BLaER1 (cell line): Measurements from ENCODE around the gene ANLN.

Experiments used
- H3K27ac ChIP-seq: shearing (Covaris generic); formaldehyde crosslinking; 2 replicates; pipeline ENCODE4 v1.8.1; 2022
- H3K27me3 ChIP-seq: shearing (Covaris generic); formaldehyde crosslinking; 2 replicates; pipeline ENCODE4 v1.8.1; 2022
- H3K36me3 ChIP-seq: shearing (Covaris generic); formaldehyde crosslinking; 2 replicates; pipeline ENCODE4 v1.8.1; 2022
- H3K4me1 ChIP-seq: shearing (Covaris generic); formaldehyde crosslinking; 2 replicates; pipeline ENCODE4 v1.8.1; 2022
- H3K4me2 ChIP-seq: shearing (Covaris generic); formaldehyde crosslinking; 2 replicates; pipeline ENCODE4 v1.8.1; 2022
- H3K4me3 ChIP-seq: shearing (Covaris generic); formaldehyde crosslinking; 2 replicates; pipeline ENCODE4 v1.8.1; 2022
- H3K9ac ChIP-seq: shearing (Covaris generic); formaldehyde crosslinking; 2 replicates; pipeline ENCODE4 v1.8.1; 2022
- H3K9me3 ChIP-seq: shearing (Covaris generic); formaldehyde crosslinking; 2 replicates; pipeline ENCODE4 v1.8.1; 2022
- H4K20me1 ChIP-seq: shearing (Covaris generic); formaldehyde crosslinking; 2 replicates; pipeline ENCODE4 v1.8.1; 2022
- Cebpa-rat ChIP-seq: shearing (Covaris generic); IDR thresholded peaks from 2 replicates; pipeline ENCODE4 v1.8.1; 2022

ANLN gene

GRCh38 chr7:36358589-36358988 lies 31.1 kb upstream of the ANLN start:
- Histone ChIP-seq H3K4me1 (no peaks in the 10 kb centered on the region), H3K9ac (no peak overlapping the region), H3K27ac (no peak overlapping the region), H3K36me3 (no peaks in the 10 kb centered on the region), H3K27me3 (no peaks in the 10 kb centered on the region), H3K4me3 (no peak overlapping the region), H4K20me1 (no peaks in the 10 kb centered on the region), H3K9me3 (no peaks in the 10 kb centered on the region), H3K4me2 (no peak overlapping the region)
- TF ChIP-seq Cebpa-rat, result no peak

- no peak overlapping the region for H3K4me2 ChIP-seq
Observed at GRCh38 chr7:36360244-36360643, 29.4 kb upstream of the ANLN start.

GRCh38 chr7:36361227-36361626 lies 28.4 kb upstream of the ANLN start:
- H3K9me3 ChIP-seq, result no peaks in the 10 kb centered on the region
- no peak overlapping the region for H3K27ac ChIP-seq
- H3K4me2 ChIP-seq, result no peak overlapping the region
- TF ChIP-seq Cebpa-rat, result no peak
- H3K9ac ChIP-seq, result no peak overlapping the region
- no peaks in the 10 kb centered on the region; the same call in 1 of the 2 replicates for H3K4me1 ChIP-seq
- H3K27me3 ChIP-seq, result peaks cover 4% of the 10 kb centered on the region; the same call in 1 of the 2 replicates
- no peak overlapping the region for H3K4me3 ChIP-seq
- no peaks in the 10 kb centered on the region for H4K20me1 ChIP-seq
- H3K36me3 ChIP-seq, result no peaks in the 10 kb centered on the region

More at GRCh38 chr7:36360244-36360643, 29.4 kb upstream of the ANLN start:
- Histone ChIP-seq H3K36me3 (no peaks in the 10 kb centered on the region), H3K27me3 (no peaks in the 10 kb centered on the region; the same call in 1 of the 2 replicates), H3K4me3 (no peak overlapping the region), H4K20me1 (no peaks in the 10 kb centered on the region), H3K27ac (no peak overlapping the region), H3K4me1 (no peaks in the 10 kb centered on the region), H3K9ac (no peak overlapping the region), H3K9me3 (no peaks in the 10 kb centered on the region)
- TF ChIP-seq Cebpa-rat, result no peak

GRCh38 chr7:36363515-36363914 lies 26.1 kb upstream of the ANLN start:
- no peaks in the 10 kb centered on the region for H4K20me1 ChIP-seq
- H3K27me3 ChIP-seq, result peaks cover 11% of the 10 kb centered on the region; the same call in 1 of the 2 replicates
- no peak overlapping the region for H3K27ac ChIP-seq
- H3K36me3 ChIP-seq, result no peaks in the 10 kb centered on the region
- H3K4me1 ChIP-seq, result peaks cover 6% of the 10 kb centered on the region
- no peak overlapping the region for H3K4me3 ChIP-seq
- H3K9me3 ChIP-seq, result no peaks in the 10 kb centered on the region
- no peak overlapping the region for H3K4me2 ChIP-seq
- H3K9ac ChIP-seq, result no peak overlapping the region
- no peak for TF ChIP-seq Cebpa-rat

DNA sequence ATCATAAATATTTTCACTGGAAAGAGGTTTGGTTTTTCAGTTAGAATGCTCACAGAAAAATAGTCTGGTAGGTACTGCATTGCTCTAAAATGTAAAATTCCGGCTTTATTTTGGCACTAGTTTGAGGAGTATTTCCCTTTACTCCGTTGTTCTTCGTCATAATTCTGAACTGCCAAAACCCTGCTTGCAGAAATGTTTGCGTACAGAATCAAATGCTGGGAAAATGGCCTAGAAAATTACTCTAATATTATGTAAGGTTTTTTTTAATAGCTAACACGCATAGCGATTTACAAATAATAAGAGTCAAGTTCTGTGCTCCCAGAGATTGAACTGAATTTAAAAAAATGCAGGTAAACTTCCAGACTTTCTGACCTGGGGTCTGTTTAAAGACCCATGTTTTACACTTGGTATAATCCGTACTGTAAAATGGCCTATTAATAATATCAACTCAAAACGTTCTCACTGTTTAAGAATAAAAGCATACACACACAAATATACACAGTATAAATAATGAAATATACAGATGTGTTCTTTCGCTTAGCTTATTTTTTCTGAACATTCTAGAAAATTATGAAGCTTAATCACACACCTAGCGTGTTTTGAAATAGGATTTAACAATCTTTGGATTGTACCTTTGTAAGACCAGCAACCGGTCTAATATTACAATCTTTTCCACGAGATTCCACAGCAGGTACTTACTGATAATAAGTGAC lies 23.5 kb upstream of the ANLN start:
- Histone ChIP-seq H4K20me1 (no peaks in the 10 kb centered on the region), H3K4me2 (peak overlapping the region; percentile 97), H3K27ac (no peak overlapping the region), H3K9me3 (no peaks in the 10 kb centered on the region), H3K4me3 (peak overlapping the region; percentile 78), H3K4me1 (peaks cover 6% of the 10 kb centered on the region), H3K36me3 (no peaks in the 10 kb centered on the region), H3K27me3 (peaks cover 11% of the 10 kb centered on the region; the same call in 1 of the 2 replicates), H3K9ac (peak overlapping the region; percentile 67)
- TF ChIP-seq Cebpa-rat, result no peak

DNA sequence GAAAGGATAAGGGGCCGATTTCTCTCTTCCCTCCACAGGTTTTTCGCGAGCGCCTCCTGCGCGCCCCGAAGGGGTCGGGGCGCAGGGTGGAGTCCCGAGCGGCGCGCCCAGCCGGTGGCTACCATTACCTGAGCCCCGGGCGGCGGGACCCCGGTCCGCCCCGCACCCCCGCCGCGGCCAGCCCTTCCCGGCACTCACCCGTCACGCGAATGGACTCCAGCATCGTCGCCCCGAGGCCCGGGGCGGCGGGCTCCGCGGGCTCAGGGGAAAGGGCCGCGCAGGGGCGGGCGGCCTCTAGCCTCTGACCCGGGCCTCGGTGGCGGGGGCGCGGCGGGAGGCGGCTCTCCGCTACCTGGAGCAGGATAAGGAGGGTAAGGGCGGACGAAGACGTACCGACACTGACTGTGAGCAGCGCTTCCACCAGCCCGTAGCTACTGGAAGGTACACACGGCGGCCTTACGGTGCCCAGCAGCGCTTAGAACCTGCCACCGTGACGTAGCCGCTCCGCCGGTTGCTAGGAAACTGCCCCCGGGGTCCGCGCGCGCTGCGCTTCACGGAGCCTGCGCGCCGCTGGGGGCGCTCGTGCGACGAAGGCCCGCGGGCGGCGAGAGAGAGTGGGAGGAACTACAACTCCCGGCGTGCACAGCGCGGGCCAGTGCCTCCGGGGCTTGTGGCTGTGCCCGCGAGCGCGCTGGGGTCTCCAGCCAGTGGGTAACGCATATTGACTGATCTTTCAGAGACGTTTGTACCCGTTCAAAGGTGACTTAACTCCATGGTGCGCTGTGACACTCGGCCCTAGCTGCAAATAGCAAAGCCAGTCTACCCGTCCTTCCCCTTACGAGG lies 22.7 kb upstream of the ANLN start:
- Histone ChIP-seq H3K9me3 (no peaks in the 10 kb centered on the region), H3K4me1 (peaks cover 6% of the 10 kb centered on the region), H3K27me3 (peaks cover 11% of the 10 kb centered on the region; the same call in 1 of the 2 replicates), H3K4me3 (peak overlapping the region; percentile 78), H3K9ac (peak overlapping the region; percentile 67), H4K20me1 (no peaks in the 10 kb centered on the region), H3K27ac (peak overlapping the region; percentile 13; the same call in 1 of the 2 replicates), H3K36me3 (no peaks in the 10 kb centered on the region), H3K4me2 (peak overlapping the region; percentile 97)
- no peak for TF ChIP-seq Cebpa-rat

DNA sequence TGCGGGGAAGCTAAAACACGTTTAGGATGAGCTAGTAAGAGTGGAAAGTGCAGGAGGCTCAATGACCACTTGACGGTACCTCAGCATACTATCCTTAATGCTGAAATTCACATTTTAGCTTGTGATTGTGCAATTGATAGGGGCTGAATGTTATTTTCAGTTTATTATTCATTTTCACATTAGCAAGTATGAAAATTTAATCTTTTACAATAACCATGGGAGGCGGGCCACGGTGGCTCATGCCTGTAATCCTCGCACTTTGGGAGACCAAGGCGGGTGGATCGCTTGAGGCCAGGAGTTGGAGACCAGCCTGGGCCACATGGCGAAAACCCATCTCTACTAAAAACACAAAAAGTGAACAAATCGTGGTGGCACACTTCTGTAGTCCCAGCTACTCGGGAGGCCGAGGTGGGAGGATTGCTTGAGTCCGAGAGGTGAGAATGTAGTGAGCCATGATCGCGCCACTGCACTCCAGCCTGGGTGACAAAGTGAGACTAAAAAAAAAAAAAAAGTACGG lies 22.0 kb upstream of the ANLN start:
- Histone ChIP-seq H3K4me2 (peak overlapping the region; percentile 97), H3K27ac (no peak overlapping the region), H3K9ac (peak overlapping the region; percentile 66), H4K20me1 (no peaks in the 10 kb centered on the region), H3K4me1 (peaks cover 6% of the 10 kb centered on the region), H3K27me3 (peaks cover 11% of the 10 kb centered on the region; the same call in 1 of the 2 replicates), H3K9me3 (no peaks in the 10 kb centered on the region), H3K36me3 (no peaks in the 10 kb centered on the region), H3K4me3 (peak overlapping the region; percentile 78)
- no peak for TF ChIP-seq Cebpa-rat

DNA sequence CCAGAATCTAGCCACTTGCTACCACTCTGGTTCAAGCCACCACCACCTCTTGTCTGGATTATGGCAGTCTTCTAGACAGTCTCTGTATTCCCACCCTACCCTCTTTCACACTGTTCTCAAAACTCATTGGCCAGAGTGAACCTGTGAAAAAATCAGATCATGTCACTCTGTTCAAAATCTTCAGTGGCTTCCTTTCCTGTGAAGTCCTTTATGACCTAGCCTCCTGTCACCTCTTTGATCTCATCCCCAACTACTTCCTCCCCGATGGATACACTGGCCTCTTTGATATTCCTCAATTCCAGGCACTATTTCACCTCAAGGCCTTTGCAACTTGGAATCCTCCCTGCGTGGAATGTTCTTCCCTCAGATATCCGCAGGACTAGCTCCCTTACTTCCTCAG lies 21.2 kb upstream of the ANLN start:
- TF ChIP-seq Cebpa-rat, result no peak
- no peak overlapping the region for H3K27ac ChIP-seq
- H3K27me3 ChIP-seq, result peaks cover 11% of the 10 kb centered on the region; the same call in 1 of the 2 replicates

GRCh38 chr7:36369171-36369570 lies 20.5 kb upstream of the ANLN start:
- H3K4me1 ChIP-seq, result peaks cover 6% of the 10 kb centered on the region
- no peak overlapping the region for H3K9ac ChIP-seq
- peaks cover 11% of the 10 kb centered on the region; the same call in 1 of the 2 replicates for H3K27me3 ChIP-seq
- H4K20me1 ChIP-seq, result no peaks in the 10 kb centered on the region
- H3K4me2 ChIP-seq, result no peak overlapping the region
- H3K36me3 ChIP-seq, result no peaks in the 10 kb centered on the region
- TF ChIP-seq Cebpa-rat, result no peak
- H3K4me3 ChIP-seq, result no peak overlapping the region
- no peak overlapping the region for H3K27ac ChIP-seq
- no peaks in the 10 kb centered on the region for H3K9me3 ChIP-seq

More for the DNA sequence above, 21.2 kb upstream of the ANLN start:
- Histone ChIP-seq H3K9ac (no peak overlapping the region), H3K9me3 (no peaks in the 10 kb centered on the region), H3K4me2 (no peak overlapping the region), H3K4me1 (peaks cover 6% of the 10 kb centered on the region), H3K36me3 (no peaks in the 10 kb centered on the region), H4K20me1 (no peaks in the 10 kb centered on the region), H3K4me3 (no peak overlapping the region)

DNA sequence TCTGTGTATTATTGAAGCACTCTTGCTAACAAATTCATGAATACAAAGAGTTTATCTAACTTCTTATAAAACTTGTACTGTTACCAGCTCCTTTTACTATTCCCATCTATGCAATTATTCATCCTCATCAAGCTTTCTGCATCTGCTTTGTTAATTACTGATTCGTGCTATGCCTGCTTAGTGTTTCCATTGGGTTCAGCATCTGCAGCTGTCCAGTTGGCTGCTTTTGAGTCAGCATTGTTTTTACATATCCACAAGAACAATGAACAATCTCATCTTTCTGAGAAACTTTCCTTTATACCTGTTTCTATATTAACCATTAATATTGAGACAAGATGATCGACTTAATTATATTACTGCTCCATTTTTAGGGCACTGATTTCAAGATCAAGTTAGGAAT lies 19.6 kb upstream of the ANLN start:
- H3K9me3 ChIP-seq, result no peaks in the 10 kb centered on the region
- H3K36me3 ChIP-seq, result no peaks in the 10 kb centered on the region
- peaks cover 11% of the 10 kb centered on the region; the same call in 1 of the 2 replicates for H3K27me3 ChIP-seq
- H3K4me1 ChIP-seq, result peaks cover 6% of the 10 kb centered on the region
- no peaks in the 10 kb centered on the region for H4K20me1 ChIP-seq
- no peak overlapping the region for H3K27ac ChIP-seq
- TF ChIP-seq Cebpa-rat, result no peak
- H3K9ac ChIP-seq, result no peak overlapping the region
- H3K4me2 ChIP-seq, result no peak overlapping the region
- no peak overlapping the region for H3K4me3 ChIP-seq
